HG03045 (cell line): ENCODE results near the gene ATXN1.
A peak's percentile ranks its signal among the peaks of the same experiment; 100 is the strongest.

Source experiments
- ATAC-seq: cut with Tn5 transposase; IDR thresholded peaks from one replicate; pipeline ENCODE4 v1.9.1; 2021; ENCODE audit warnings: mild to moderate bottlenecking, moderate library complexity; ENCODE audit not compliant: unreplicated experiment

ATXN1 gene

DNA sequence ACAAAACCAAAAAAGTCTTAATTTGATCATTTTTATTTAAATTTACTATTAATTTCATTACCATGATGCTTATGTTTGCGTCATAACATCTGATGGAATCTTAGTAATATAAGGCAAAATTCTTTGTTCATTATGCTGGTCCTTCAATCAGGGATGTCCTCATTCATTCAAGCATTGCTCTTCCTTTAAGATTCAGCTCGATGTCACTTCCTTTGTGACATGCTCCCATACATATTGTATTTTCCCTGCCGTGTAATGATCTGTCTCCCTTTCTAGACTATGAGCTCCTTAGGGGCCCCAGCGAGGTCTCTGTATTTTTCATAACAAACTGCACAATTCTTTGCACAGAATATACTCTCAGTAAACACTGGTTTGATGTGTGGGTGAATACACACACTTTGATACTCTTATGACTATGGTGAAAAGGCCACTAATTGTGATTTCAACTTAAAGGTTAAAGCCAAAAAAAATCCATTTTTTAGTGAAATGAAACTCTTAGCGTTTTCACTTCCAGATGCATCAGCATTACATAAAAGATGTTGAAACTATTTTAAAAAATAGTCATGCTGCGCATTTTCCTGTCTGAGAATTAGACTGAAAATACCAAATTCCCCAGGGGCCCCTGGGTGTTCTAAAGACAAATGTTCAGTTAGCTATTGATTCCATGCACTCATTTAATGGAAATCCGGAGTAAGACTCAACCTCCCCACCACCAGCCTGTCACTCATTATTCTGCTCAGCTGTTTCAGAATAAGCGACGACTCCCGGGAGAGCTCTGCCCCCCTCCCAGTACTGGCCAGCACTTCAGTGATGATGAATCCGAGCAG lies 169.7 kb downstream of the ATXN1 start:
- ATAC-seq = peak; percentile 73

DNA sequence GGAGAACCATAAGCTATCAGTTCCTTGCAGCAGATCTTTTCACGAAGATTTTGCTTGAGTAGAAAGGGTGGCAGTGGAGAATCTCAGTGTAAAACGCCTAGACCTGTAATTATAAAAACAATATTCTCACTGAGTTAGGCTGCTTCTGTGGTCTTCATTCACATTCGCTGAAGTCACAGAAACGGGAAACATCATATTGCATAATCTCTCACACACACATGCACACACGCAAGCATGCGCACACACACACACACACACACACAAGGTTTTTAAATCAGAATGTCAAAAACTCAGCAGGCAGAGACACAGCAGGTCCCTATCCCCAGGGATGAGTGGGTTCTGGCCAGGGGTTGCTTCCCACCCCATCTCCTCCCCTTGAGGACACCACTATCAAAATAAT lies 175.5 kb downstream of the ATXN1 start:
- no peak for ATAC-seq

DNA sequence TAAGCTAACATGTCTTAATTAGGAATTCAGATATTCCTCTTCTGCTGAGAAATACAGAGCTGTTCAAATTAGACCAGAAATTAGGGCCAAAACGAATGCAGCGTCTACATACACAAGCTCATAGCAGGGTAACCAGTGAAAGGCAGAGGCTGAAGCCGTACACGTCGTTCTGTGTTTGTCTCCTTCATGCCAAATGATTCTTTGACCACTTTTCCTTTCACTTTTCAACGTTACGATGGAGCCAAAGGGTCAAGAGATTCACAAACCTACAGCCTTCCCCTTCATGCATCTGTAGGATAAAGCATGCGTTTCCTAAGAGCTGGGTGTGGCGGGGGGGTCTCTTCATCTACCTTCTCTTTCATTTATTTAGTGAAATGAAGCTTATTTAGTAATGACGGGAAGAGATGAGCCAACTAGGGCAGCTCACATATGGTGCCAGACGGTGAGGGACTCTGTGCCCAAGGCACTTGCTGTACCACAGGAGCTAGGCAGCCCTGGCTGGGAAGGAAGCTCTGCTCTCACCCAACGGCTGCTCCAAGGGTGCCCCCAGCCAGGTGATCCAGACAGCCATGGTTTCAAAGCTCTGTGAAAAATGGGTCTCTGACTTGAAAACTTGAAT lies 178.0 kb downstream of the ATXN1 start:
- ATAC-seq = no peak

DNA sequence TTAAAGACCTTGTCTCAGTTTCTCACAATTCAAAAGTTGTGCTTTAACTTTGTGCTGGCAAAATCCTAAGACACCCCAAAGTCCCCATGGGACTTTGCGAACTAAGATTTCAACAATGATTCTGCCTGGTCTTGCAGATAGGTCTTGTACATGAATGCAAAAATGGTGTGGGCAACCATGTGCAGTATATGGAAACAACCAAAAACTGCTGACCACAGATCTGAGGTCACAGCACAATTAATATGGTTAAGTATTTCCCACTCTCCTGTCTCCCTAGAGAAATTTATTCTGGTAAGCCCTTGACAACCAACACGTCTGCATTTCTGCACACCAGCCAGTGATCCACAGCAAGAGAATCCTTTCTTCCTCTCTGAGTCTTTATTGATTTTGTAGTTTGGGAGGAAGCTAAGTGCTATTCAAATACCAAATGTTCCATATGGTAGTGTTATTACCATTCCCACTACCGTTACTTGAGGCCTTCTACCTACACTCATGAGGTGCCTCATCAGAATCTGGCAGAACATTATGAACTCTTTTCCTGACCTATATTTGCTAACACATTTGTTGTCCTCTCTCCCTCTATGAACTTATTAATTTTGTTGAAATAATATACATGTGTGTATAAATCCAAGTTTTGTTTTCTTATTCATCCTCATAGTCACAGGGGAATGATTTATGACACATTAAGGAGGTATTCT lies 178.7 kb downstream of the ATXN1 start:
- no peak for ATAC-seq

DNA sequence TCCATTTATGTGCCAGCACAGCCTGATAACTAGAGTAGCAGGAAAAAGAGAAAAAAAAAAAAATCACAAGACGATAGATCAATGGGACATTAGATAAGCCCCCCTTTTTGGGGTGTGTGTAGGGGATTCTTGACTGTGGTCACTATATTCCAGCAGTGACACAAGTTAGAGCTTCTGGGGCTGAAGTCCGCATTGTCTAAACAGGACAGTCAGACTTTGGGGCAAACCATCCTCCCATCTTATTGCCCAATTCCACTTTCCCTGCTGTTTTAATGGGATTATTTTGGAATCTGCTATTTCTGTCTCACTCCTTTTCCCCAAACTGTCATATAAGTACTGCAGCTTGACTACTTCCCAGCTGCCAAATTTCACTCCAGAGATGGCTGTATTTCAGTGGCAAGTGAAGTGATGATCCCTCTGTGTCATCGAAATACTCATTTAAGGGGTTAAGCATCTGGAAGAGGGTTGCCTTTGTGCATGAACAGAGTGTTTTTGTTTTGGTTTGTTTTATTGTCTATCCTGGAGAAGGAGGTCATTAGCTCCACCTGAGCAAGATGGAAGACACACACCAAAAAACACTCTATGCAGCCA lies 182.5 kb downstream of the ATXN1 start:
- ATAC-seq = no peak

DNA sequence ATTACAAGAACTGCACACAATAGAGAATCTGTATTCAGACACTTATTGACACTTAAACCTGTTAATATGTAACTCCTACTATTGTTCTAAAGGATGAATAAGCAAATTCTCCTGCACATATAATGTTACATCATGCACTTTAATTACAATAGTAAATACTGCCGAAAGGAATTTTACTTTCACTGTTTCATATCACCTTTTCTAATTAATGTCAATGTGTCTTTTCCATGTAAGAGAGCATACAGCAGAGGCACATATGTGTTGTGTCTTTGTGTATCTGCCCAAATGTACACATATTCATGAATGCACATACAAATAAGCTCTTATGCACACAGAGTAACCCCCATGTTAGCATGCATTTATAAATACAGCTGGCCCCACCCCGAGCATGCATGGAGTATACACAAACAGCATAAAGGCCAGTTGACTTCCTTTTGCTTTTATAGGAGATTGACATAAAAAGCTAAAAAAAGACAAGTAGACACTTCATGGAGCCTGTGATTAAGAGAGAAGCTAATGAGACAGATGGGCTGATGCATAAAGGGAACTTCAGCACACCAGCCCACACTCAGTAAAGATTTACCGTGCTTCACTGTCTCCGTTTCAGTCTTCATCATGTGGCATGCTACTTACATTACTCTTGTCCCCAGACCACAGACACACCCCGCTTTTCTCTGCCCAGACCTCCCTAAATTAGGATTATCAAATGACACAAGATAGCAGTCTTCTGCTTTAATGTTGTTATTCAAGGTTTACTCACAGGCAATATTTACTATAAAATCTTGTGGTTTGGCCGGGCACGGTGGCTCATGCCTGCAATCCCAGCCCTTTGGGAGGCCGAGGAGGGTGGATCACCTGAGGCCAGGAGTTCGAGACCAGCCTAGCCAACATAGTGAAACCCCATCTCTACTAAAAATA lies 184.6 kb downstream of the ATXN1 start:
- peak; percentile 90 for ATAC-seq

DNA sequence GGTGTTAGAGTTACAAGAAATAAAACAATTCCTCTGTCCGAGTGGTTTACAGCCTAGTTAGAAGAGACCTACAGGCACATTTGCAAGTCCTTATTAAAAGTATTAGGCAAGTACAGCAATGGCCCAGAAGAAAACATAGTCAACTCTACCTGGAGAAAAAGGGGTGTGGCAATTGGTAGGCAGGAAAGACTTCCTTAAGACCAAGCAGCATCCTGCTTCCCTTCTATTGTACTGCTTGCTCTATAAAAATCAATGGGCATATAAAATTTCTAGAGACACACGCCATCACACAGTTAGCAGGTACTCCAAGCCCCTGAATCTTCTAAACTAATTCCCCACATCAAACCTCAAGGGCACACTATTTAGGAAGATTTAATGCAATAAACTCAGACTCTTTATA lies 185.6 kb downstream of the ATXN1 start:
- ATAC-seq = no peak

DNA sequence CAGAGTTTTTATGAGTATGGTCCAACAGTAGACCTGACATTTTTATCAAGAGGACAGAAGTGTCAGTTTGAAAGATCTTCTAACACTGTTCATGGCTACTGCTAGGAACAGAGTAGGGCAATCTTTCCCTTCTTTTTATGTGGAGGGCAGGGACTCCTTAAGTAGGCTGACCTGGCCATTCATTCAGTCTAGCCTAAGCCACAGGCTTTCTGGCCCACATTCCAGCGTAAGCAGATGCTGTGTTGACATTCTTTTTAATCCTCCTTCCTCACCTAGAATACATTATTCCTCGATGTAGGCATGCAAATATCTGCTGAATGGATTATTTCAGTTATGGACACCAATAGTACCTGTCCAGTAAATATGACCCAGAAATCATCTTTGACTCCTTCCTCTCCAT lies 188.3 kb downstream of the ATXN1 start:
- ATAC-seq = no peak

DNA sequence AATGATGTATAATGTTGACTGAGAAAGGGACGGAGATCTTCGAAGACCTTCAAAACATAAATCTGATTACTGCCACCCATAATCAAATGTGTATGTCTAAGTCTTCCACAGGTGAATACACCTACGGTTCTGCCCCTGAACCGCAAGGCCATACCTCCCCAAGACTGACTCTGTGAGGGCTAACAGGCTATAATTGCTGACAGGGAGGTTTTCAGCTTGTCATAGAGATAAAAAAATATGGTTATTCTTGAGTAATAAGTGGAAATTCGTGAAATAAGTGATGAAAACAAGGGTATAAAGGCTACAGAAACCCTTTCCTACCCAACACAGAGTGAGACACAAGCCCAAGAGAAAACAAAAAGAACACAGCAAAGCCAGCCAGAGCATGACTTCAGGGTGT lies 188.9 kb downstream of the ATXN1 start:
- ATAC-seq = no peak

DNA sequence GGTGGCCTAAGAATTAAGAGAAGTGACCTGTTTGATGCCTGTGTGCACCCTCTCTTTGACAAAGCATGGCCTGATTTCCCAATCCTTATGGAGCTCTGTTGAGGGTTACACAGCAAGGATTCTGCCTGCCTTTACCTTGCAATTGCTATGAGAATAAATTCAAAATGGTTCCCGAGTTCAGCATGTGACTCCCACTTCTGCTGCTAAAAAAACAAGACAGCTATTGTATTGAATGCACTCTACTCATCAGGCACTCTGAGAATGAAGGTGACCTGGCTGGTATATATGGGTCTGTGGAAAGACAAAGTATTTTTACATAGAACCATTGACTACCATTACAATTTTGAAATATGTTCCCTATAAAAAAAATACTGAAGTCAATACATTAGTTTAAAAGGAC lies 190.3 kb downstream of the ATXN1 start:
- ATAC-seq = no peak

DNA sequence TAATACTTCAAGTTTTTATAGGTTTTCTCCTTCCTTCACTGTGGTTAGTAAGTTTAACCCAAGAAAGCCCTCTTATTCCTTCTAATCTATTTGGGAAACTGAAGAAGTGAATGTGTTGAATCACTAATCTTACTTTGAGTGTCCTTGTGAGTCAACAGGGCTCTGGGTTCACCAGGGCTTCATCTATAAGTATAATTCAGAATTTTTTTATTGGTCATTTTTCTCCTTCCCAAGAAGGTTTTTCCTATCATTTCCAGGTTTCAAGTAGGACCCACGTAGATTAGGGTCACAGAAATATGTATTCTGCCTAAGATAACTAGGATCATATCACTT lies 191.1 kb downstream of the ATXN1 start:
- ATAC-seq = no peak

DNA sequence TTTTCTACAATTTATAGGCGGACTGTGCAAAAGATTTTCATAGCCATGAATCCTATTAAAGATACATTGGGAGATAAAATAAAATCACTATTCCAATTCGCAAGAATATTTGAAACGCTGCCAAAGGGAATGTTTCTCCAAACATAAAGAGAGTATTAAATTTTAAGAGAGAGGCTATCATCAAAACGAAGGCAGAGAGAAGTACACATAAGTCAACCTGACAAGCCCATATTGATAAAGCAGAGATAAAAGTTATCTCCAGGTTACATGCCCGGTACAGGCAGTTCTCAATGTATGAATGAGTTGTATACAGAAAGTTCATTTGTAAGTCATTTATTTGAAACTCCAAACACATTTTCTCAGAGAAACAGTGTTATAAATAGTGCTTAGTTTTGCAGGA lies 193.1 kb downstream of the ATXN1 start:
- ATAC-seq = no peak

DNA sequence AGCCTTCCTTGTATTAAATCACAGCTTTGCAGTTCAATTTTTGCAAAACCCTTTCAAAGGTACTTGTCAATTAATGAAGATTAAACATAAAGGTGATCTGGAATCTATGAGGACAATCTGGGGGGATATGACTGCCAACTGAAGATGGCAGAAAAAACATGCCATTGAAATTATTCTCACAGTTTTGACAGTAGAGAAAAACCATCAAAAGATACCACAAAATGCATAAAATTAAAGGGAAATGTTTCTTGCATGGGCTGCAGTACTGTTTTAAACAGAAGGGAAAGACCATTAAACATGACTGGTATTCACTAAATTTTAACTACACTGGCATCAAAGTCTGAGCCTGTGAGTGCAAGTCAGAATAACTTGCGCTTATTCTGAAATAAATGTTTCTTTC lies 194.2 kb downstream of the ATXN1 start:
- ATAC-seq = no peak

DNA sequence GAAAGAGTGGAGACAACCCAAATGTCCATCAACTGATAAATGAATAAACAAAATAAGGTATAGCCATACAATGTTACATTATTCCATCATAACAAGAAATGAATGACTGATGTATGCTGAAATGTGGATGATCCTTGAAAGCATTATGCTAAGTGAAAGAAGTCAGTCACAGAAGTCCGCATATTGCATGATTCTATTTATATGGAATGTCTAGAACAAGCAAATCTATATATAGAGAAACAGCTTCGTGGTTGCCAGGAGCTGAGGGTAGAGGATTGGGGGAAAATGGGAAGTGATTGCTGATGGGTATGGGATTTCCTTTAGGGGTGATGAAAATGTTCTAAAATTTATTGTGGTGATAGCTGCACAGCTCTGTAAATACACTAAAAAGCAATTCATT lies 196.8 kb downstream of the ATXN1 start:
- no peak for ATAC-seq

DNA sequence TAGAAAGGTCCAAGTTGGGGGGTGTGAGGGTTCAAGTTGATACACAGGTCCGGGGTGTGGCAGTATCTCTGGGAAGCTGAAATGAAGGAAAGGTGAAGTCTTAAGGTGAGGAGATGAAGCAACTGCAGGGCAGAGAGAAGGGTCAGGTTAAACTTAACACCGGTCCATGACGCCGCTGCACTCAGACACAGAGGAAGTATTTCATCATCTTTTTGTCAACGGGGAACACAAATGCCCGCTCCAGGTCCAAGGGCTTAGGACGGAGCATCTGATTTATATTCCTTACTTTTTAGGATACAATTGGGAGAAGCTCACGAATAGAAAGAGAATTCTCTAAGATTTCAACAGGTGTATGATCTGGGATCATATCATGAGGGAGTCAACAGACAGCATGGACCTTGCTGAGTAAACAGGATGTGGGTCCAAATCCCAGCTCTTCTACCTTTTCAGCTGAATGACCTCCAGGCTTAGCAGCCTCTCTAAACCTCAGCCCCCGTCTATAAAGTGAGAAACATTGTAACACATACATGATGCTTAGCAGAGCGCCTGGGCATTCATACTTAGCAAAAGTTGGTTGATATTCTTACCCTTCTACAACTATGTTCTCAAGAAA lies 197.5 kb downstream of the ATXN1 start:
- no peak for ATAC-seq

DNA sequence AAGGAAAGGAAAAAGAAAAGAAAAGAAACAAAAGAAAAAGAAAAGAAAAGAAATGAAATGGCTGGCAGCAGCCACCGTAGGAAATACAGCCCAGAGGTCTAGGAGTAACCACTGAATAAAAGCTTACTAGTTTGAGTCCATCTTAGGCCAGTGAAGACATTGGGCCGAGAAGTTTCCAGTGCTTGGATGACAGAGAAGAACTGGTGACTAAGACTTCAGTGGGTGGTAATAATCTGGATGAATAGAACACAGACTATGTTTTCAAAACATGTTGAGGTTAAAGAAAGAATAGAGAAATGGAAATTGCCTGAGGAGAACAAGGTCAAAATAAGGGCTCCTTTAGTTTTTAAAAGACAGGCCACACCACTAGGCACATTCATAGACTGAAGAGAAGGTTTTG lies 198.8 kb downstream of the ATXN1 start:
- ATAC-seq = no peak

DNA sequence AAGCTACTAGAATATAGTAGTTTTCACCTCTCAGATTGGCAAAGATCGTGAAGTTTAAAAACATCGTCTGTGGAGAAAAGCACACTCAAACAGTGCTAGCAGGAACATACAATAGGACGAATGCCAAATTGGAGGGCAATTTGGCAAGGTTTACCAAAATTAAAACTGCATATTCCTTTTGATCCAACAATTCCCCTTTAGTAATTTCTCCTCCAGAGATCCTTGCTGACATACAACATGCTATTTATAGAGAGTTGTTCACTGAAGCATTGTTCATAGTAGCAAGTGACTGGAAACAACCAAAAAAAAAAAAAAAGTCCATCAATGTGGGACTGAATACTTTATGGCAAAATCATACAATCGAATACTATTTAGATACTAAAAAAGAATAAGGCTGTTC lies 202.2 kb downstream of the ATXN1 start:
- ATAC-seq = no peak

DNA sequence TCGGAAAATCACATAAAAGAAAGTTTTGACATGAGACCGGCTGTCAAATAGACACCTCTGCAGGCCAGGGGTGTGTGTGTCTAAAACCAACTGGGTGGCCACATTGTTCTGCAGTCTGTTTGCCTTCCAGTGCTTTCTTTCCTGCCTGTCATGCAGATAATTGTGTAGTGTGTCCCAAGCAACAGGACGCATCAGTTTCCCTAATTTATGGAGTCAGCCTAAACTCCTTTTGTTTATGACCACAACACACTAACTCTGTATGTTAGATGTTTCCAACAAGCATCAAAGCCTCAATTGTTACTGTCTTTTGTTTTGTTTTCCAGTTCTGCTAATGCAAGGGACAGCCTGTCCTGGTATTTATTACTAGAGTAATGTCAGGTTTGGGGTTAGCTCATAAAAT lies 205.7 kb downstream of the ATXN1 start:
- no peak for ATAC-seq

DNA sequence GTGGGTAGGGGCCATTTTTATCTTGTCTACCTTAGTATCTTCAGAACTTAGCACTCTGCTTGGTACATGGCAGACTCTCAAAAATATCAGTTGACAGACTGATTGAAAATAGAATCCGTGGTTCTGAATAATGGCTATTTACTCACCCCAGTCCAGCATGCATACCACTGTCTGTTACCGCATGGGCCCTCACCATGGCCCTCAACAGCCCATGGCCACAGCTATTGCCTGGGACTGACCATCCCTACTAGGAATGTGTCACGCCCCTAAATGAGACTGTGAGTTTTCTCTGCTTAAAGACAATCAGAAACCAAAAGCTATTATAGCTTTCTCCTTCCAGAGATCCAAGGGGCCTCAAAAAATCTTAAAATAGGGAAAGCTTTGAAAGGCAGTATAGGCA lies 207.7 kb downstream of the ATXN1 start:
- ATAC-seq = no peak

DNA sequence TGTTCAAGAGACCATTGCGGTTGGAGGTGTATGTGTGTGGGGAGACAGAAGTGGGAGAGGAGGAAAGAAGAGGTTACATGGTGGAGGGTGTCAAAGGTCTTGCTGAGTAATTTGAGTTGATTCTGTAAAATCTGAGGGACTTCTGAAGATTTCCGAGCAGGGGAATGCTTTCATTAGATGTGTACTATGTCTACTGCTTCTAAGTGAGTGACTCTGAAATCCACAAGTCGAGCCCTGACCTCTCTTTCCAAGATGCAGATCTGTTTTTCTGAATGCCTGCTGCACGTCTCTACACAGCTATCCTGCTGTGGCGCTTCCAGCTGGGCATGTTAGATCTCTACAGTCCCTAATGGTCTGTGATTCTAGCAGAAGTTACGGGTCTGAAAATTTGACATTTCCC lies 209.8 kb downstream of the ATXN1 start:
- ATAC-seq = no peak
